Stimulated activated memory B cell treated with anti-CD40 and anti-IgM and Interleukin-4, amounts not matched to agents 10 μg/mL and 1 μg/mL and 100 μg/mL, for 72 hours (primary cell): ENCODE results near the gene EEFSEC.

Source experiments
- ATAC-seq: fragments of 150-1000 bp; cut with Tn5 transposase; 2 replicates; pipeline ENCODE4 v1.10.0; 2021
- H3K27ac Mint-ChIP-seq: one replicate; pipeline ENCODE4 v1.8.0; 2022; ENCODE audit warnings: mild to moderate bottlenecking, mixed read lengths
- H3K27me3 Mint-ChIP-seq: one replicate; pipeline ENCODE4 v1.8.0; 2022; ENCODE audit warnings: mixed read lengths
- H3K36me3 Mint-ChIP-seq: one replicate; pipeline ENCODE4 v1.8.0; 2022; ENCODE audit warnings: mixed read lengths
- H3K4me1 Mint-ChIP-seq: one replicate; pipeline ENCODE4 v1.8.0; 2022; ENCODE audit warnings: mixed read lengths
- H3K4me3 Mint-ChIP-seq: one replicate; pipeline ENCODE4 v1.8.0; 2022; ENCODE audit warnings: mild to moderate bottlenecking, moderate library complexity, mixed read lengths
- H3K9me3 Mint-ChIP-seq: one replicate; pipeline ENCODE4 v1.8.0; 2022; ENCODE audit warnings: mixed read lengths

The EEFSEC gene

GRCh38 chr3:128456776-128457715, 303.8 kb downstream of the EEFSEC start:
- no peaks in the 10 kb centered on the region for H3K36me3 Mint-ChIP-seq
- H3K4me1 Mint-ChIP-seq: no peaks in the 10 kb centered on the region
- no peak overlapping the region for H3K4me3 Mint-ChIP-seq
- ATAC-seq: no peak
- H3K27me3 Mint-ChIP-seq: peaks cover 46% of the 10 kb centered on the region
- no peak overlapping the region for H3K27ac Mint-ChIP-seq
- H3K9me3 Mint-ChIP-seq: no peaks in the 10 kb centered on the region

DNA sequence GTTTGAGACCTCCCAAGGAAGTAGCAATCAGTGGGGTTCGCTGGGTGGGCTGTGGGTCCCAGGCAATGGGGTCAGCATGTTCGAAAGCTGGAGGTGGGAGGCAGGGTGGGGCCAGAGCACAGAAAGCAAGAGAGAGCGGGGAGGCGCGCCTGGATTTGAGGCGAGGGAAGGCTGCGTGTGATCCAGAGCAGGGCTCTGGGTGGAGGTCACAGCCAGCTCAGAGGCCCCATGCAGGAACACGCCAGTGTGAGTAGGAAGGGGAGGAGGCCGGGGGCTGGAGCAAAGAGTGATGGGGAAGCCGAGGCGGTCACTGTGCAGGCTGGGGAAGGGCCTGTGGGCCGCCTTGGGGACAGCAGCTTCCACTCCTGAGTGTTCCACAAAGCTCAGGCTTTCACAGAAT, 304.7 kb downstream of the EEFSEC start:
- peaks cover 45% of the 10 kb centered on the region for H3K27me3 Mint-ChIP-seq
- H3K36me3 Mint-ChIP-seq: no peaks in the 10 kb centered on the region
- H3K27ac Mint-ChIP-seq: no peak overlapping the region
- no peaks in the 10 kb centered on the region for H3K4me1 Mint-ChIP-seq
- H3K4me3 Mint-ChIP-seq: no peak overlapping the region
- ATAC-seq: no peak
- no peaks in the 10 kb centered on the region for H3K9me3 Mint-ChIP-seq
